ENCODE measurements around the gene MRPL38. TPM values are rescaled to one million over a fixed set of nuclear protein-coding genes. Genes with fewer than 3 reads are reported as not detected.
A peak's percentile ranks its signal among the peaks of the same experiment; 100 is the strongest.

MRPL38 gene
- total RNA-seq, 1 experiment from 2014 or later = 108 TPM

DNA sequence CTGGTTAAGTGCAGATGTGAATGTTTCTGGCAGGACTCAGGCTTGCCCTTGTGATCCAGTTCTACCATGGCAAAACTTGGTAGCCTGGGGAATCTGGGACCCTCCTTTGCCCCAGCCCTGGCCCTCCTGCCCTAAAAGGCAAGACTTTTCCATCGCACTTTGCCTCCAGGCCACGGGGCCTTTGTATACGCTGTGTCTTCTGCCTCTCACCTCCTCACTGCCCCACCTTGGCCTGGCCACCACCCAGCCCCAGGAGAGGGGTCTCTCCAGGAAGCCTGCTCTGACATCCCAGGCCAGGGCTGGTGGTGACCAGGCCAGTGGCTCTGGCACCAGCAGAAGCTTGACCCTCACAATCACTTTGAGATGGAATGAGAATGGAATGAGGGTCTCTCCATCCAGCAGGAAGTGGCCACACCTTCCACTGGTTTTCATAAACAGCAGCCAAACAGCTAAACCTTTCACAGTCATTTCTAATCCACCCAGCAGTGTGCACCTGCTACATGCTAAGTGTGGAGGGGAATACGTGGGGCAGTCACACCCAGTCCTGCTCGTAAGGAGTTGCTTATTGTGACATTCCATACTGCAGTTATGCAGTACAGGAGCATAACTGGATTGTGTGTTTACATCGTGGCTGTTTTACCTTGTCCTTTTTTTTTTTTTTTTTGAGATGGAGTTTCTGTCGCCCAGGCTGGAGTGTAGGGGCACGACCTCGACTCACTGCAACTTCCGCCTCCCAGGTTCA lies 1.6 kb upstream of the MRPL38 start:
- Histone ChIP-seq H4K20me1 (ENCODE audit: control insufficient read depth, insufficient read depth, insufficient read length) (no peaks in the 10 kb centered on the region), H2BK20ac (ENCODE audit: low read depth, low read length, poor library complexity, severe bottlenecking) (no peak overlapping the region), H2BK5ac (ENCODE audit: insufficient read length, low read length) (no peak overlapping the region), H2BK120ac (ENCODE audit: low read depth, low read length, poor library complexity, severe bottlenecking) (no peak overlapping the region), H2AK5ac (ENCODE audit: insufficient read length, low read length) (no peak overlapping the region), H3K9me3 (ENCODE audit: control insufficient read depth, low read depth, low read length) (no peaks in the 10 kb centered on the region), H3K79me1 (ENCODE audit: insufficient read depth, low read depth, low read length, poor library complexity, severe bottlenecking) (no peaks in the 10 kb centered on the region), H3K23me2 (ENCODE audit: insufficient read length, low read depth, low read length, poor library complexity, severe bottlenecking) (peaks cover 5% of the 10 kb centered on the region), H3K56ac (ENCODE audit: insufficient read length, low read depth, low read length) (no peak overlapping the region), H4K8ac (replicated peaks; ENCODE audit: insufficient read length, low read depth, low read length) (no peak overlapping the region), H3K23ac (ENCODE audit: insufficient read length, low read depth, low read length) (no peak overlapping the region), H3K4ac (ENCODE audit: low read depth, low read length) (no peak overlapping the region), H3K4me1 (ENCODE audit: insufficient read depth, low read length) (no peaks in the 10 kb centered on the region), H2BK15ac (ENCODE audit: low read depth, low read length) (no peak overlapping the region), H3K27me3 (ENCODE audit: insufficient read depth, low read length) (no peaks in the 10 kb centered on the region), H3T11ph (ENCODE audit: low read length) (no peak overlapping the region), H4K91ac (ENCODE audit: insufficient read length, low read depth, low read length) (no peak overlapping the region), H3K27ac (ENCODE audit: insufficient read length, low read depth, low read length) (no peak overlapping the region), H3K14ac (ENCODE audit: insufficient read depth, low read length) (no peak overlapping the region), H2AFZ (ENCODE audit: low read length) (no peak overlapping the region), H4K5ac (ENCODE audit: insufficient read length, low read depth, low read length) (no peak overlapping the region), H3K79me2 (ENCODE audit: insufficient read depth, low read length) (no peaks in the 10 kb centered on the region), H3K18ac (ENCODE audit: insufficient read length, low read depth, low read length) (no peak overlapping the region), H2BK12ac (ENCODE audit: insufficient read length, low read depth, low read length) (no peak overlapping the region), H3K9ac (ENCODE audit: extremely low read depth, insufficient read length, low read length) (no peak overlapping the region), H3K4me2 (ENCODE audit: insufficient read depth, insufficient read length, low read length) (no peak overlapping the region)
- Mint-ChIP-seq H3K4me3 (peak overlapping the region in 1 of 2 experiments; percentile 50; a peak in 2 of 5 replicates), H3K4me1 (peaks cover 5 to 8% of the 10 kb centered on the region in 2 experiments; a peak in 2 of 4 replicates), H3K27ac (no peak overlapping the region; a peak in 1 of 7 replicates), H3K36me3 (ENCODE audit: insufficient read depth in 1 of 3, low read depth in 3 of 3) (peaks cover 9 to 14% (median 12%) of the 10 kb centered on the region in 3 experiments; a peak in 6 of 7 replicates), H3K27me3 (ENCODE audit: low read depth) (no peaks in the 10 kb centered on the region), H3K9me3 (no peaks in the 10 kb centered on the region)
- WGBS (ENCODE audit: extremely low coverage, insufficient read length, low lambda C conversion rate) = no CpG with 5 or more reads among the region's 10 CpGs
- TF ChIP-seq, protein P1, sequence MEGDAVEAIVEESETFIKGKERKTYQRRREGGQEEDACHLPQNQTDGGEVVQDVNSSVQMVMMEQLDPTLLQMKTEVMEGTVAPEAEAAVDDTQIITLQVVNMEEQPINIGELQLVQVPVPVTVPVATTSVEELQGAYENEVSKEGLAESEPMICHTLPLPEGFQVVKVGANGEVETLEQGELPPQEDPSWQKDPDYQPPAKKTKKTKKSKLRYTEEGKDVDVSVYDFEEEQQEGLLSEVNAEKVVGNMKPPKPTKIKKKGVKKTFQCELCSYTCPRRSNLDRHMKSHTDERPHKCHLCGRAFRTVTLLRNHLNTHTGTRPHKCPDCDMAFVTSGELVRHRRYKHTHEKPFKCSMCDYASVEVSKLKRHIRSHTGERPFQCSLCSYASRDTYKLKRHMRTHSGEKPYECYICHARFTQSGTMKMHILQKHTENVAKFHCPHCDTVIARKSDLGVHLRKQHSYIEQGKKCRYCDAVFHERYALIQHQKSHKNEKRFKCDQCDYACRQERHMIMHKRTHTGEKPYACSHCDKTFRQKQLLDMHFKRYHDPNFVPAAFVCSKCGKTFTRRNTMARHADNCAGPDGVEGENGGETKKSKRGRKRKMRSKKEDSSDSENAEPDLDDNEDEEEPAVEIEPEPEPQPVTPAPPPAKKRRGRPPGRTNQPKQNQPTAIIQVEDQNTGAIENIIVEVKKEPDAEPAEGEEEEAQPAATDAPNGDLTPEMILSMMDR (conservative IDR thresholded peaks at IDR 0.05) = no peak
- no peak for DNase-seq
